ENCODE data around the gene COL5A3.
"Not testable (repeated sequence)": the region's sequence is repeated elsewhere in the genome, so short reads cannot be mapped to it uniquely, and the experiment has no call there.

COL5A3 gene

DNA sequence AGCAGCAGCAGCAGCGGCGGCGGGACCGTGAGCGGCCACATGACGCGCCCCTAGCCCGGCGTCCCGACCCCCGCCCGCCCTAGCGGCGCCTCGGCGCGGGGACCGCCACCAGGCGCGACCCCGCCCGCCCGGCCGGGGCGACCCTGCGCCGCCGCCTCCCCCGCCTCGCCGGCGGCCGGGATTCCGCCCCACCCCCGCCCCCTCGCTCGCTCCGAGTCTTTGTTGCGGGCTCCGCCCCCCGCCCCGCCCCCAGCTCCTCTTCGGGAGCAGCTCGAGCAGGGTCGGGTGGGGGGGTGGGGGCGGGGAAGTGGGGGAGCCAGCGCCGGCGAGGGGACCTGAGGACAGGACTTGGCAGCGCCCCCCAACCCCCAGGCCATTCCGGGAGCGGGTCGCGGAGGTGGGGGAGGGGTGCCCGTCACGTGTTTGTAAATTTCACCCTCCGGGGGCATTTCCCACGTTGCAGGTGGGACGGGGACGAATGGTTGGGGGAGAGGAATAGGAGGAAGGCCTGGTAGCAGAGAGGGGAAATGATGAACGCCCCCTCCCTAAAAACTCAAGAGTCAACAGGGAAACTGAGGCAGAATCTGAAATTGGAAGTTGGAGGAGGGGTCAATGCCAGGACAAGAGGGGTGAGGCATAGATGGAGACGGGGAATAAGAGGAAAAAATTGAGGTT lies 73.8 kb downstream of the COL5A3 start, which contains the start of gene OLFM2:
OLFM2 (minus strand) TSS at position 190 of the 675 bp plus-strand sequence; CDS start at position 41, 149 bp downstream.
- DNase-seq (ENCODE audit: low read depth): peak; percentile 11

DNA sequence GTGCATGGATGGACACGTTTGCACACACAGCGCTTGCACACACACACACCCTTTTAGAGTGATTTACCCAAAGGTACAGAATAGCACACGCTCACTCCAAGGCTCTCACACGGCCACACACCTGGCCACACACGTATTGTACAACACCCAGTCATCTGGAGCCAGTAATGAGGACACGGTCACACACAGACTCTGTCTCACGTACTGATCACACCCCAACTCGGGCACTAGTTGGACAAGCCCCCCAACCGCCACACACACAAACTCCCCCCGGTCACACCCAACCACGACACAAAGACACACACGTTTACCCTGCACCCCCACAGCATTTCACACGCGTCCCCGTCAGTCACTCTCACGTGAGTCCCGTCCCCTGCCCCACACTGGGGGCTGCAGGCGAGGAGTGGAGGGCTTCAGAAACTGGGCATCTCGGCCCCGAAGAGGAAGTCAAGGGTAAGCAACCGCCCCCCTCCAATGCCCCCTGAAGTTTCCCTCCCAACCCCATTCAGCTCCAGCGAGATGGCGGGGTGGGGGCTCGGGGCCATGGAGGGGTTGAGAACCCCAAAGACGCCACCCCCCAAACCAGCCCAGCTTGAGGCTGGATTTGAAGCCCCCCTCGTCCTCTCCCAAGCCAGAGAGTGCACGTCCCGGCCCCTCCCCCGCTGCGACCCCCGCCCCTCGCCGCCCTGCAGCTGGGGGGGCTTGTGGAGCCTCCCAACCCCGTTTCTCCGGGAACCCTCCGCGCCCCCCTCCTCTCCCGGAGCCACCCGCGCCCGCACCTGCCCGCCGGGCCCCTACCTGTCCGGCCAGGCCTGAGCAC lies 74.6 kb downstream of the COL5A3 start:
- no peak for DNase-seq (ENCODE audit: low read depth)

DNA sequence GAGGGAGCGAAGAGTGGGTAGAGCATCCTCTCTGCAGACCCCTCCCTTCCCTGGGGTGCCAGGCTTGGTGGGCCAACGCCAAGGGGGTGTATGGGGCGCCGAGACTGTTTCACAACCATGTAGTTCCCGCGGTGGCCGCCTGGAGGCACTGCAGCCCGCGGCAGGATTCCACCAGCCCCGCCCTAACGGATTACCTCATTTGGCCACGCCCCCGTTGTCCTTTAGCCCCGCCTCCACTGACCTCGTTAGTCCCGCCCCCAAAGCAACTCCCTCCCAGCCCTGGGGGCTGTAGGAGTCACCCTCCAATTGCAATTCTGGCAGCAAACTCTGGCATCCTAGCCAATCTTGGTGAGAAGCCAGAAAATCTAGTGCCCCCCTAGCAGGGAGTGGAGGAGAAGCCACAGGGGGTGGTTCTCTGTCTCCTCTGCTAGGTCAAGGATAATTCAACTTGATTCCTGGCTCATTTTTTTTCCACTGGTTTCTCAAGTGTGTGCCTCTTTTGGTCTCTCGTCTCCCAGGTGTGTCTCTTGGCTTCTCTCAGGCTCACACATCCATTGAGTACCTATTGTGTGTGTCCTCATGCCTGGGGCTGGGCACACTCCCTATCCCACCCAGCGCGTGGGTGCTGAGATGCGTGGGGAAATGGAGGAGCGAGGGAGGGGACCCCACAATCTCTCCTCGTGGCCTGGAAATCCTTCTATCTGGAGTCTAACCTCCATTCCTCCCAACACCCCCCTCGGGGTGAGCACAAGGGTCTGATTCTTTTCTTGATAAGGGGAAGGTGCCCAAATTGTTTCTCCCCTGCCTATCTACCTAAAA lies 76.0 kb downstream of the COL5A3 start:
- DNase-seq (ENCODE audit: low read depth): peak; percentile 62

DNA sequence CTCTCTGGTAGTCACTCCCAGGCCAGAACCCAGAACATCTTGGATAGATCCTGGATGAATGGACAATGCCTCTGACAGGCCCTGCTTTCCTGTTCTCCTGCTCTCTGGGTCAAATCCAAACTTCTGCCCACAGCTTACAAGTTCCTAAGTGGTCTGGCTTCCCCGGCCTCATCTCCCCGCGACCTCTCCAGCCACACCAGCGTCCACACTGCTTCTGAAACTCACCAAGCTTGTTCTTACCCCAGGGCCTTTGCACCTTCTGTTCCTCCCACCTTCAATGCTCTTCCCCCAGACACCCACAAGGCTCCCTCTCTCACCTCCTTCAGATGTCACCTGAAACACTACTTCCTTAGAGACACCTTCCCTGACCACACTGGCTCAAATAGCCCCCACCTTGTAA lies 77.5 kb downstream of the COL5A3 start:
- no peak for DNase-seq (ENCODE audit: low read depth)

DNA sequence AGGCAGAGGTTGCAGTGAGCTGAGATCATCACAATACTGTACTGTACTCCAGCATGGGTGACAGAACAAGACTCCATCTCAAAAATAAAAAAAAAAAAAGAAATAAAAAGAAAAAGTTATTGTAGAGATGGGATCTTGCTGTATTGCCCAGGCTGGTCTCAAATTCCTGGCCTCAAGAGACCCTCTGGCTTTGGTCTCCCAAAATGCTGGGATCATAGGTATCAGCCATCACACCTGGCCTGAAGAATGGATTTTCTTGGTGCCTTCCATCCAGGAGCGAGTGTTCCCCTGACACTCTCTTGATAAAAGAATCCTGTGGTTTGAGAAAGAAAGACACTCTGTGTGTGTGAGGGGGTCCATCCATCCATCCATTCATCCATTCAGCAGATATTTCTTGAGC lies 78.7 kb downstream of the COL5A3 start:
- no peak for DNase-seq (ENCODE audit: low read depth)

DNA sequence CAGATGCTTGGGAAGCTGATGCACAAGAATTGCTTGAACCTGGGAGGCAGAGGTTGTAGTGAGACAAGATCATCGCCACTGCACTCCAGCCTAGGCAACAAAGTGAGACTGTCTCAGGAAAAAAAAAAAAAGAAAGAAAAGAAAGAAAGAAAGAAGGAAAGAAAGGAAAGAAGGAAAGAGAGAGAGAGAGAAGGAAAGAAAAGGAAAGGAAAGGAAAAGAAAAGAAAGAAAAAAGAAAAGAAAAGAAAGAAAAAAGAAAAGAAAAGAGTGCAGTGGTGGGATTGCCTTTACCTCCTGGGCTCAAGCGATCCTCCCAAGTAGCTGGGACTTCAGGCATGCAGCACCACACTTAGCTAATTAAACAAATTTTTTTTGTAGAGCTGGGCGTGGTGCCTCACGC lies 86.9 kb downstream of the COL5A3 start:
- DNase-seq (ENCODE audit: low read depth): no peak

DNA sequence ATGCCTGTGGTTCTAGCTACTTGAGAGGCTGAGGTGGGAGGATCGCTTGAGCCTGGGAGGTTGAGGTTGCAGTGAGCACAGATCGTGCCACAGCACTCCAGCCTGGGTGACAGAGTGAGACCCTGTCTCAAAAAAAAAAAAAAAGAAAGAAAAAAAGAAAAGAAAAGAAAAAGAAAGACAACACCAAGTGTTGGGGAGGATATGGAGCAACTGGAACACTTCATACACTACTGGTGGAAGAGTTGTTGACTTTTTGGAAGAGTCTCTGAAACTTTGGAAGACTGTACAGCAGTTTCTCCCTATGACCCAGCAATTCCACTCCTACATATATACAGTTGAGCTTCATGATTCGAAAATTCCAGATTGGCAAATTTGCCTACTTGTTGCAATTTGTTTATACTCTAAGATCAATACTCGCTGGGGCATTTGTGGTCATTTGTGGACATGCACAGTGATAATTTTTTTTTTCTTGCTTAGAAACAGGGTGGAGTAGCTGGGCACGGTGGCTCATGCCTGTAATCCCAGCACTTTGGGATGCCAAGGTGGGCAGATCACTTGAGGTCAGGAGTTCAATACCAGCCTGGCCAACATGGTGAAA lies 87.4 kb downstream of the COL5A3 start:
- DNase-seq (ENCODE audit: low read depth): not testable (repeated sequence)

DNA sequence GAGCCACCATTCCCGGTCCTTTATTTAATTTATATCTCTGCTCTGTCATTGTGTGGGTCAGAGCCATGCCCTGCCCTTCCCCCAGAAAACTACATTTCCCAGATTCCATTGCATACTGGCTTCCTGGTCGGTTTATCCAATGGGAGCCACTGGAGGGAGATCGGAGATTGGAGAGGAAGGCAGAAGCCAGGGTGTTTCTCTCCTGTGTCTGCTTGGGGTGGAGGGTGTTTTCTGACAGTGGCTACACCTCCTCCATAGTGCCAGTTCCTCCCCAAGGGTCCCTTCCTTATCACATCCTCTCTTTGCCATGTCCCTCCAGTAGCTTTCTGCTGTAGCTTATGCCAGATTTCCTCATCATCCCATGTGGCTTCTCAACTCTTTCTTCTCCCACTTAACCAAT lies 93.0 kb downstream of the COL5A3 start:
- DNase-seq (ENCODE audit: low read depth): no peak

DNA sequence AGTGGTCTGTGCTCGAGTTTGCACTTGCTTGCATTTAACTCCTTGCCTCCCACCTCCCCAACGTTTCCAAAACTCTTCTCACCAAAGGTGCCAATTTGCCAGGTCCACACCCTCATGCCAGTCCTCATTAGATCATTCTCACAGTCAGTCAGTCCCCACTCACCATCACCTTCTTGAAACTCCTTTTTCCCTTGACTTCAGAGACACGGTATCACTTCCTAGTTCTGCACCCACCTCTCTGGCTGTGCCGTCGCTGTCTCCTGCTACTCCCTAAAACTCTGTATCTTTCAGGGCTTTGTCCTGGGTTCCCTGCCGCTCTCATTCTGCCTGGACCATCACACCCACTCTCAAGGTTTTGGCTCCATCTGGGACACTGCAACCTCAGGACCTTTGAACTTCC lies 93.6 kb downstream of the COL5A3 start:
- DNase-seq (ENCODE audit: low read depth): no peak

DNA sequence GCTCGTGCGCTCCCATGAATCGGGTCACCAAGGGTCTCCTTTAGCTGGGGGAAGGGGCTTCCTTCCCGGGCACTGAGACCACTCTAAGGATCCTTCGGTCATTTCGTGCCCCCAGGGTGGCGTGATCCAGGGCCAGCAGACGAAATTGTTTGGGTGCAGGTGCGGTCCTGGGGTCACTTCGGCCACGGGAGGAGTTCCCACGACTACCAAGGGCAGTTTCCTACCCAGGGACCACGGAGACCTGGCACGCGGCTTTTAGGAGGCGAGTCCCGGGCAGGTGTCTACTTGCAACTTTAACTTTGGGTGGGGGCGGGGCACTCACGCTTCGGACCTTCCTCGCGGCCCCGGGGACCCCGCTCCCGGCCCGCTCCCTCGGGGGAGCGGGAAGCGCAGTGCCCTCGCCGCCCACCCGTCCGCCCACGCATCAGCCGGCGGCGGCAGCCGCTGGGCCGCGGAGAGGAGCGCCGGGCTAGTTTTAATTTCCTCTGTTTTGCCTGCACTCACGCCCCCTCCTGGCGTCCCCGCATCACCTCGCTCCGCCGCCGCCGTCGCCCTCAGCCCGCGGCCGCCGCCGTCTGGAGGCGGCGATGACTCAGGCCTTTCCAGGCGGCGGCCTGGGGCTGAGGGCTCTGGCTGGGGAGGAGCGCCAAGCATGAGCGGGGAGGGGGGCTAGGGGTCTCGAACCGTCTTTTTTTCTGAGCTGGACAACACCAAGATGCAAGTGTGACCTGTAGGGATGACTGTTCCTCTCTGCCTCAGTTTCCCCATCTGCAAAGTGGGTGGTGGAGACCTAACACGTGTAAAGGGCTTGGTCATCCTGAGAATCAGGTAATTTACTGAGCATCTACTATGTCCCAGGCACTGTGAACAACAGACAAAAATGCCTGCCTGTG lies 95.7 kb downstream of the COL5A3 start:
- peak; percentile 76 for DNase-seq (ENCODE audit: low read depth)

DNA sequence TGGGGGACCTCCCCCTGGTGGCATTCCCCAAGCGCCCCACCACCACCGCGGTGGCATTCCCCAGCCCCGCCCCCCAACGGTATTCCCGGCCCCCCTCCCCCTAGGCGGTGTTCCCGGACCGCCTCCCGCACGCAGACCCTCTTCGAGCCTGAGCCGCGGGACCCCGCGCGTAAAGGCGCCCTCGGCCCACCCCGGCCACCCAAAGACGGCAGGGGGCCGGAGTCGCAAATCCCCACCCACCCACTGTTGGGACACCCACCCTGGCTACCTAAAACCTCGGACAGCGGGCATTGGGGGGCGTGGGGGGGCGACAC lies 96.3 kb downstream of the COL5A3 start:
- no peak for DNase-seq (ENCODE audit: low read depth)

DNA sequence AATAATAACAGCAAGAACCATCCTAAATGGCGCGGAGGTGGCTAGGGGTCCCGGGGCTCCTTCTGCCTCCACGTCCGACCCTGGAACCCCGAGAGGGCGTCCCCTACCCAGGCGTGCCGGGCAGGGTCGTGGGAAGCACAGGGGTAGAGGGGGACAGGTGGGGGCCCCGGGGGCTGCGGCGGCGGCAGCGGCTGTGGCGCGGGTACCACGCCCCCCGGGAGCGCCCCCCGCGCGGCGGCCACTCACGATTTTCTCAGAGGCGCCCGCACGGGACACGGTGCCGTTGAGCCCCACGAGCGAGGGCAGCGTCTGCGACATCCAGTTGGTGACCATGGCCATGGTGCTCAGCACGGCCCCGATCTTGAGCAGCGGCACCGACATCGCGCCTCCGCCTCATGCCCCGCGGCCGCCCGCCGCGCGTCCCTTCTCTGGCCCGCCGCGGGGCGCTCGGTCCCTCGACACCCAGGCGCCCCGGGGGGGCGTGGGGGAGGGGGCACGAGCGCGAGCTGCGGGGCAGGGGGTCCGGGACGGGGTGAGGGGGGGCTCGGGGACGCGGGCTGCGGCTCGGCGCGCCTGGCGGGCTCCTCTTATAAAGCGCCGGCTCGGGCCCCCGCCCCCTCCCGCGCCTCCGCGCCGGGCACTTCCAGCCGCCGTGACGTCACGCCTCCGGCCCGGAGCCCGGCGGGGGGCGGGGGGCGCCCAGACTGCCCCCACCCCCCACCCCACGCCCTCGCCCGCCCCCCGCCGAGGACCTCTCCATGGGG lies 96.9 kb downstream of the COL5A3 start:
- peak; percentile 9 for DNase-seq (ENCODE audit: low read depth)

DNA sequence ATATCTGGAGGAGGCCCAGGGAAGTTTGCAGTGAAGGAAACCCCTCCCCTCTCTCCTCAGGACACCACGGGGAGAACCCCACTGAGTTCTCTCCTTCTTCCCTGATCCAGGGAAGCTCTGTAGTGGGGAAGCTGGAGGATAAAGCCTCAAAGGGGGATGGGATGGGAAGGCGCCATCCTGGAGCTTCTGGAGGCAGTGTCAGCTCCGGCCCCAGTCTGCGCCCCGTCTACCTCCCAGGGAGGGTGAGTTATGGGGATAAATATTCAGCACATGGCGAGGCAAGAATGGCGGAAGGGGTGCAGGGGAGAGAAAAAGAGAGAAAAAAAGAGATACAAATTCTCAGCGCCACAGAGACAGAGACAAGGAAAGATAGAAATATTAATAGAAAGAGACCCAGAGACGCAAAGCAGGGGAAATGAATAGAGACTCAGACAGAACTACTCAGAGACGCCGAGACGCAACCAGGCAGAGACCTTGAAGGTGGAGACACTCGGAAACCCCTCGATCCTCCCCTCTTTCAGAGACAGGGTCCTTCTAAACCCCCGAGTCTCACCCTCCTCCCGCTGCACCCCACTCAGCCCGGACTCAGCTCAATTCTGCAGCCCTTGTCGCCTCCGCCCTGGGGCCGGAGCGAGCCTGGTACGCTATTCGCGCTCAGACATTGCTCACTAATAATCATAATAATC lies 97.6 kb downstream of the COL5A3 start:
- no peak for DNase-seq (ENCODE audit: low read depth)

DNA sequence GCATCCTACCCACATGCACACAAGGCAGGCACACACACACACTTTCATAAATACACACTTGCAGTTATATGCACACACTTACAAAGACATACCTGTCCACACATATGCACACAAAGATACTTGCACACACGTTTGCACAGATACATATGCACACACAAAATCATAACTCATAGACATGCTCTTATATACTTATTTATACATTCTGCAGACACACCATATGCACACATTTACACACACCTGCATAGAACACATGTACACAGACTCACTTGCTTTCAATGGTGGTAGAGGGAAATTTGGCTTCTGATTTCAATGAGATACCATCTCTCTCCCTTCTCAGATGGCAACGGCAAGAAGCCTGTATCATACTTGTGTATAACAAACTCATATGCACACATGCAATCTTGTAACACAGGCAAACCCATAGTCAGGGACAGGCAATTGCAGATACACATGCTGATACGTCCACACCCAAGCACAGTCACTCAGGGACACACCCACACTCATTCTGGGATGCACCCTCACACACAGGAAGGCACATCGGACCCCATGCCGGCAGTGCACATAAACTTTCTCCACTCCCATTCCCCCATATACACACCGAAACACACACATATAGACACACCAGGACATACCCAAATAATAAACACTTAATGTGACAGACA lies 98.6 kb downstream of the COL5A3 start:
- DNase-seq (ENCODE audit: low read depth): no peak

DNA sequence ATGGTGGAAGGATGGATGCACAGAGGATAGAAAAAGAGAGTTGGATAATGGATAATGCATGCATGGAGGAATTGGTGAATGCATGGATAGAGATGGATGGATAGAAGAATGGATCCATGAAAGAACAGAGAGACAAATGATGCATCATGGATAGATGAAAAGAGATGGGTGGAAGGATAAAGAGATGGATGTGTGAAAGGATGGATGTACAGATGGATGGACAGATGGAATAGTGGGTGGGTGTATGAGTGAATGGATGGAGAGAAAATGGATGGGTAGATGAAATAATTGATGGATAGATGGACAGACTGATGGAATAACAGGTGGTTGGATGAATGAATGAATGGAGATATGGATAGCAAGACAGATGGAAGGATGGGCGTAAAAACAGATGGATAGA lies 99.7 kb downstream of the COL5A3 start:
- no peak for DNase-seq (ENCODE audit: low read depth)
